ENCODE results near the gene MYADML2. TPM values are rescaled to one million over a fixed set of nuclear protein-coding genes. Genes with fewer than 3 reads are reported as not detected.
"Not testable (repeated sequence)": the region's sequence is repeated elsewhere in the genome, so short reads cannot be mapped to it uniquely, and the experiment has no call there.

Gene MYADML2
- total and polyA plus RNA-seq, 7 donors = 0.47 to 95.8 (median 11.0) TPM

DNA sequence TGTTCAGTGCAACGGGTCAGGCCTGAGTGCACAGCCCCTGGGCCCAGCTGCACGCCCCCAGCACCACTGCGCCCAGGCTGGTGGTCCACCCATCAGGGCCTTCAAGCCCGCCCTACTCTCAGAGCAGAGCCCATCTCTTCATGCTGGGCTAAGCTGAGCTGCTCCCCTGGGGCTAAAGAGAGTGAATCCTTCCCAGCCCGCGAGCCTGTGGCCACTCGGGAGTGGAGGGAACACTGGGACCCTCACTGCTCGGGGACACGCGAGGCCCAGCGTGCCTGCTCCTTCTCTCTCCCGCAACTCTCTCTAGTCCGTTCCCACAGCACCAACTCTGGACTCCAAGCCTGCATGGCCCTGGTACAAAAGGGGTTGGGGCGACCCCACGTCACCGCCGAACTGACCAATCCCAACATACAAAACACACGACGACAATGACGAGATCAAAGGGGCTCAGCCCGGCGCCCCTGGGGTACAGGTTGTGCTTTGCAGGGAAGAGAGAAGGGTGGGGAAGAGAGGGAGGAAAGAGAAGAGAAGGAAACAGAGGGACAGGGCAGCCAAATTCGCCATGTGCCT, 25.0 kb downstream of the MYADML2 start:
- Histone ChIP-seq H3K4me1 (peaks cover 77% of the 10 kb centered on the region), H3K27ac (peak overlapping the region; percentile 81), H3K27me3 (ENCODE audit: insufficient read depth in 3 of 3, low read length in 2 of 3) (no peaks in the 10 kb centered on the region), H3K36me3 (ENCODE audit: insufficient read depth in 1 of 2, low read depth in 1 of 2) (peaks cover 0 to 40% of the 10 kb centered on the region in 2 donors), H3K9me3 (no peaks in the 10 kb centered on the region), H3K4me3 (peak overlapping the region; percentile 76)
- intact Hi-C loops (cut with DNase I) = loop anchor here in 1 of 2 donors (5.0 kb wide), 1 partner anchor 50 kb away; the partner anchor contains the start of gene ARHGDIA
- 91 to 92% (median 91%) methylated on average over 23 of the region's 23 CpGs for WGBS, 3 donors
- DNase-seq (no peak), ATAC-seq (no peak)
- TF ChIP-seq, protein P1, sequence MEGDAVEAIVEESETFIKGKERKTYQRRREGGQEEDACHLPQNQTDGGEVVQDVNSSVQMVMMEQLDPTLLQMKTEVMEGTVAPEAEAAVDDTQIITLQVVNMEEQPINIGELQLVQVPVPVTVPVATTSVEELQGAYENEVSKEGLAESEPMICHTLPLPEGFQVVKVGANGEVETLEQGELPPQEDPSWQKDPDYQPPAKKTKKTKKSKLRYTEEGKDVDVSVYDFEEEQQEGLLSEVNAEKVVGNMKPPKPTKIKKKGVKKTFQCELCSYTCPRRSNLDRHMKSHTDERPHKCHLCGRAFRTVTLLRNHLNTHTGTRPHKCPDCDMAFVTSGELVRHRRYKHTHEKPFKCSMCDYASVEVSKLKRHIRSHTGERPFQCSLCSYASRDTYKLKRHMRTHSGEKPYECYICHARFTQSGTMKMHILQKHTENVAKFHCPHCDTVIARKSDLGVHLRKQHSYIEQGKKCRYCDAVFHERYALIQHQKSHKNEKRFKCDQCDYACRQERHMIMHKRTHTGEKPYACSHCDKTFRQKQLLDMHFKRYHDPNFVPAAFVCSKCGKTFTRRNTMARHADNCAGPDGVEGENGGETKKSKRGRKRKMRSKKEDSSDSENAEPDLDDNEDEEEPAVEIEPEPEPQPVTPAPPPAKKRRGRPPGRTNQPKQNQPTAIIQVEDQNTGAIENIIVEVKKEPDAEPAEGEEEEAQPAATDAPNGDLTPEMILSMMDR (IDR thresholded peaks at IDR 0.05) = no peak

GRCh38 chr17:81921537-81921862, 25.5 kb downstream of the MYADML2 start:
- Histone ChIP-seq H3K4me3 (peak overlapping the region; percentile 76), H3K4me1 (peaks cover 83% of the 10 kb centered on the region), H3K27ac (peak overlapping the region; percentile 81), H3K27me3 (ENCODE audit: insufficient read depth in 3 of 3, low read length in 2 of 3) (no peaks in the 10 kb centered on the region), H3K36me3 (ENCODE audit: insufficient read depth in 1 of 2, low read depth in 1 of 2) (peaks cover 0 to 40% of the 10 kb centered on the region in 2 donors), H3K9me3 (no peaks in the 10 kb centered on the region)
- TF ChIP-seq, protein P1 (IDR thresholded peaks at IDR 0.05) = no peak
- WGBS, 3 donors = 84 to 93% (median 87%) methylated on average over 3 of the region's 3 CpGs
- intact Hi-C loops (cut with DNase I) = loop anchor here in 1 of 2 donors (5.0 kb wide), 1 partner anchor 49 kb away; the partner anchor contains the start of gene ARHGDIA
- ATAC-seq (no peak), DNase-seq (no peak)

GRCh38 chr17:81920612-81921536, 26.2 kb downstream of the MYADML2 start:
- intact Hi-C loops (cut with DNase I) = loop anchor here in 1 of 2 donors (5.0 kb wide), 1 partner anchor 49 kb away; the partner anchor contains the start of gene ARHGDIA
- peaks cover 0 to 41% of the 10 kb centered on the region in 2 donors for H3K36me3 ChIP-seq (ENCODE audit: insufficient read depth in 1 of 2, low read depth in 1 of 2)
- peak overlapping the region; percentile 76 for H3K4me3 ChIP-seq
- ATAC-seq (no peak), DNase-seq (no peak)
- H3K4me1 ChIP-seq = peaks cover 83% of the 10 kb centered on the region
- H3K9me3 ChIP-seq = no peaks in the 10 kb centered on the region
- WGBS, 3 donors = 75 to 84% (median 77%) methylated on average over 28 to 33 of the region's 33 CpGs
- TF ChIP-seq, protein P1 (IDR thresholded peaks at IDR 0.05) = no peak
- H3K27me3 ChIP-seq (ENCODE audit: insufficient read depth in 3 of 3, low read length in 2 of 3) = no peaks in the 10 kb centered on the region
- peak overlapping the region; percentile 81 for H3K27ac ChIP-seq

DNA sequence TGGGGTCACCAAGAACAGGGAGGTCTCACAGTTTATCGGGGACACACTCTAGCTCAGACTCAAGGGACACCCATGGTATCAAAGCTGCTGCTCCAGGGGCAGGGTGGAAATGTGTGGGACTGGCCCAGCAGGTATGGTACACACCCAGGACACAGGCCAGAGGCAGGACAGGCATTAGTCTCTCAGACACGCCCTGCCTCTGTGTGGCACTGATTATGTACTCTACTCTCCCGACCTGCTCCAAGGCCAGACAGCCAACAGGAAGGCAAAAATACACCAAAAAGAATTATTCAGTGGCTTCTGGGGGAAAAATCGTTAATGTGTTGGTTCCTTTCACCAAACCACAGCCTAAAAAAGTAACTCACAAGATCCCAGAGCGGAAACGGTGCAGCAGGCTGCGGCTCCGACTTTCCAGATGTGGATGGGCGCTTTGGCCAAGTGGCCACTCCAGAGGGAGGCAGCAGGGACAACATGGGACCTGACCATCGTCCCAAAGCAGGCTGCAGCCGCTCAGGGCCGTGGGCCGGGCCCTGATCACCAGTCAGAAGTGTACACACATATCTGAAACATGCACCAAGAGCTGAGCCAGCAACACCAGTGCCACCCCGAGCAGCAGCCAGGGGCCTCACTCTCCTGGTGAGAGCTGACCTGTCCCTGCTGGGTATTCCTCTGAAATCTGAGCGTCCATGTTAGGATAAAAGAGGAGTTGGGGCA, 28.0 kb downstream of the MYADML2 start:
- peak overlapping the region; percentile 76 for H3K4me3 ChIP-seq
- H3K27me3 ChIP-seq (ENCODE audit: insufficient read depth in 3 of 3, low read length in 2 of 3) = no peaks in the 10 kb centered on the region
- no peaks in the 10 kb centered on the region for H3K9me3 ChIP-seq
- peak overlapping the region; percentile 81 for H3K27ac ChIP-seq
- no peak for DNase-seq
- WGBS, 3 donors = 62 to 83% (median 69%) methylated on average over 15 of the region's 15 CpGs
- intact Hi-C loops (cut with DNase I) = no loop called here
- H3K36me3 ChIP-seq (ENCODE audit: insufficient read depth in 1 of 2, low read depth in 1 of 2) = peaks cover 5 to 60% of the 10 kb centered on the region in 2 donors
- H3K4me1 ChIP-seq = peaks cover 66% of the 10 kb centered on the region
- no peak for ATAC-seq
- TF ChIP-seq, protein P1 (IDR thresholded peaks at IDR 0.05) = no peak

DNA sequence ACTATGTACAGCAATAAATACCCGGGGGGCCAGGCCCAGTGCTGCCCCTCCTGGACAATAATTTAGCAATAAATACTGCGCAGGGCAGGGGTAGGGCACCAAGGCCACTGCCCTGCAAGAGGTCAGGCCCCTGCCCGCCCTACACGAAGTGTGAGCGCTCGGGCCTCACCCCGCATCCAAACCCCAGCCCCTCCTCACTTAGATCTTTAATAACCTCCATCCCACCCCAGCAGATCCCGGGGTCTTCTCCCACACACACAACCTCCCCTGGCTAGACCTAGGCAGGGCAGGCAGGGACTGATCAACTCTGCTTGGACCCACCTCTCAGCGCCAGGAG, 28.7 kb downstream of the MYADML2 start:
- H3K36me3 ChIP-seq (ENCODE audit: insufficient read depth in 1 of 2, low read depth in 1 of 2) = peaks cover 5 to 67% of the 10 kb centered on the region in 2 donors
- intact Hi-C loops (cut with DNase I); H3K9me3 ChIP-seq; H3K27me3 ChIP-seq (ENCODE audit: insufficient read depth in 3 of 3, low read length in 2 of 3); DNase-seq: not testable (repeated sequence)
- H3K4me3 ChIP-seq = peak overlapping the region; percentile 76
- peaks cover 60% of the 10 kb centered on the region for H3K4me1 ChIP-seq
- ATAC-seq = peak; percentile 7 to 26 (median 18)
- WGBS, 3 donors = 28 to 34% (median 32%) methylated on average over 9 of the region's 9 CpGs
- H3K27ac ChIP-seq = peak overlapping the region; percentile 78
